GM10847 (cell line): Measurements from ENCODE around the gene KCTD8.

Experiments
- POLR2A ChIP-seq: IDR thresholded peaks from 2 replicates; pipeline ENCODE4 v1.6.1; 2011; ENCODE audit not compliant: insufficient read length; ENCODE audit errors: extremely low read depth

KCTD8 gene

GRCh38 chr4:44415251-44415650, 33.4 kb downstream of the KCTD8 start:
- TF ChIP-seq POLR2A, result no peak

- TF ChIP-seq POLR2A, result no peak
Observed at GRCh38 chr4:44368413-44369167, 80.0 kb downstream of the KCTD8 start.

GRCh38 chr4:44354172-44354571, 94.4 kb downstream of the KCTD8 start:
- no peak for TF ChIP-seq POLR2A

GRCh38 chr4:44351069-44351468, 97.5 kb downstream of the KCTD8 start:
- no peak for TF ChIP-seq POLR2A

GRCh38 chr4:44342800-44343199, 105.8 kb downstream of the KCTD8 start:
- no peak for TF ChIP-seq POLR2A

GRCh38 chr4:44326741-44327140, 121.9 kb downstream of the KCTD8 start:
- no peak for TF ChIP-seq POLR2A

GRCh38 chr4:44320833-44321232, 127.8 kb downstream of the KCTD8 start:
- no peak for TF ChIP-seq POLR2A

- no peak for TF ChIP-seq POLR2A
Observed at GRCh38 chr4:44319129-44319528, 129.5 kb downstream of the KCTD8 start.

- TF ChIP-seq POLR2A, result no peak
Observed at GRCh38 chr4:44313702-44314101, 134.9 kb downstream of the KCTD8 start.

- TF ChIP-seq POLR2A, result no peak
Observed at GRCh38 chr4:44287505-44287904, 161.1 kb downstream of the KCTD8 start.

- TF ChIP-seq POLR2A, result no peak
Observed at GRCh38 chr4:44279469-44279868, 169.1 kb downstream of the KCTD8 start.

- no peak for TF ChIP-seq POLR2A
Observed at GRCh38 chr4:44279066-44279465, 169.5 kb downstream of the KCTD8 start.

GRCh38 chr4:44257461-44257860, 191.1 kb downstream of the KCTD8 start:
- no peak for TF ChIP-seq POLR2A

- no peak for TF ChIP-seq POLR2A
Observed at GRCh38 chr4:44256414-44256813, 192.2 kb downstream of the KCTD8 start.

GRCh38 chr4:44237643-44238042, 211.0 kb downstream of the KCTD8 start:
- no peak for TF ChIP-seq POLR2A

GRCh38 chr4:44235897-44236296, 212.7 kb downstream of the KCTD8 start:
- no peak for TF ChIP-seq POLR2A

- no peak for TF ChIP-seq POLR2A
Observed at GRCh38 chr4:44232262-44232661, 216.3 kb downstream of the KCTD8 start.
